K562 (cell line): ENCODE results near the gene MINPP1. TPM values are rescaled to one million over a fixed set of nuclear protein-coding genes. Genes with fewer than 3 reads are reported as not detected.
A peak's percentile ranks its signal among the peaks of the same experiment; 100 is the strongest.

ENCODE experiments used
- CBFB ChIP-seq: sonication (generic); formaldehyde crosslinking; IDR thresholded peaks from 2 replicates; pipeline ENCODE4 v1.4.0; 2020; ENCODE audit warnings: mild to moderate bottlenecking, missing genetic modification reagents
- CEBPB ChIP-seq: fragments of 450-650 bp; IDR thresholded peaks from 2 replicates; pipeline ENCODE4 v1.6.1; 2016; ENCODE audit warnings: missing genetic modification characterization, missing compliant biosample characterization
- CHD1 ChIP-seq: fragments of 200-600 bp; sonication (generic); IDR thresholded peaks from one replicate; pipeline ENCODE4 v1.6.1; 2012; ENCODE audit warnings: mild to moderate bottlenecking, moderate library complexity, low read length, inconsistent platforms
- DPF2 ChIP-seq: fragments of 450-650 bp; IDR thresholded peaks from 2 replicates; pipeline ENCODE4 v1.6.1; 2016
- ETS1 ChIP-seq: conservative IDR thresholded peaks from 2 replicates; pipeline ENCODE4 v1.6.1; 2011; ENCODE audit warnings: low read depth, mild to moderate bottlenecking, low read length; ENCODE audit not compliant: control insufficient read depth
- FOSL1 ChIP-seq: fragments of 200-800 bp; sonication (Bioruptor generic); conservative IDR thresholded peaks from 2 replicates; pipeline ENCODE4 v1.6.1; 2016; ENCODE audit warnings: missing genetic modification characterization, missing compliant biosample characterization
- HDAC6 ChIP-seq: IDR thresholded peaks from 2 replicates; pipeline ENCODE4 v1.6.1; 2012; ENCODE audit warnings: low read depth, mild to moderate bottlenecking, control low read depth, inconsistent platforms, low read length, moderate library complexity
- NFYB ChIP-seq: IDR thresholded peaks from 2 replicates; pipeline ENCODE4 v1.6.1; 2011; ENCODE audit warnings: mild to moderate bottlenecking, moderate library complexity; ENCODE audit not compliant: insufficient read length; ENCODE audit errors: extremely low read depth
- PBX2 ChIP-seq, 2 experiments: IDR thresholded peaks in 1 of 2; conservative IDR thresholded peaks in 1 of 2; 2 replicates each; pipeline ENCODE4 v1.6.1; 2016; ENCODE audit warnings: low read depth in 2 of 2, mild to moderate bottlenecking in 1 of 2, missing compliant biosample characterization in 1 of 2, missing genetic modification characterization in 1 of 2, moderate library complexity in 1 of 2
- RHOXF2B ChIP-seq: fragments of 250-450 bp; sonication (Bioruptor Pico); conservative IDR thresholded peaks from 2 replicates; pipeline ENCODE4 v1.5.1; 2021
- SIN3A ChIP-seq, 2 experiments: fragments of 150-350 bp in 1 of 2; IDR thresholded peaks; 2 replicates each; pipeline ENCODE4 v1.6.1; 2011 to 2016; ENCODE audit warnings: borderline replicate concordance in 2 of 2, low read depth in 2 of 2, low read length in 2 of 2, mild to moderate bottlenecking in 2 of 2, moderate library complexity in 2 of 2; ENCODE audit not compliant: control insufficient read depth in 1 of 2
- SMARCA4 ChIP-seq: fragments of 450-650 bp; IDR thresholded peaks from 2 replicates; pipeline ENCODE4 v1.6.1; 2016
- STAT5A ChIP-seq: IDR thresholded peaks from 2 replicates; pipeline ENCODE4 v1.6.1; 2012; ENCODE audit warnings: low read length, inconsistent platforms, borderline replicate concordance
- TCF3 ChIP-seq: sonication (generic); formaldehyde crosslinking; IDR thresholded peaks from 2 replicates; pipeline ENCODE4 v1.4.0; 2020; ENCODE audit warnings: mild to moderate bottlenecking, missing genetic modification reagents
- TEAD4 ChIP-seq, 2 experiments: sonication (generic) in 1 of 2; formaldehyde crosslinking in 1 of 2; IDR thresholded peaks; 2 replicates each; pipeline versions ENCODE4 v1.6.1 to v1.8.0; 2012 to 2022; ENCODE audit warnings: borderline replicate concordance in 1 of 2, inconsistent platforms in 1 of 2, low read length in 1 of 2, mild to moderate bottlenecking in 1 of 2, missing genetic modification reagents in 1 of 2
- USF2 ChIP-seq: sonication (generic); formaldehyde crosslinking; IDR thresholded peaks from 2 replicates; pipeline ENCODE4 v1.5.0; 2020; ENCODE audit warnings: missing genetic modification reagents
- ZBTB11 ChIP-seq, 3 experiments: fragments of 200-800 bp in 1 of 3; fragments of 250-450 bp in 1 of 3; fragments of 450-650 bp in 1 of 3; sonication (Bioruptor Pico) in 1 of 3; sonication (Bioruptor generic) in 1 of 3; formaldehyde crosslinking in 1 of 3; IDR thresholded peaks; 2 replicates each; pipeline versions ENCODE4 v1.6.1 to v1.8.0; 2016 to 2022; ENCODE audit warnings: mild to moderate bottlenecking in 2 of 3, missing genetic modification characterization in 2 of 3, missing compliant biosample characterization in 1 of 3, moderate library complexity in 1 of 3
- ZNF668 ChIP-seq: fragments of 250-450 bp; sonication (Bioruptor Pico); IDR thresholded peaks from 2 replicates; pipeline ENCODE4 v1.8.0; 2022; ENCODE audit warnings: mild to moderate bottlenecking, inconsistent platforms
- polyA plus RNA-seq, 8 experiments: library from polyadenylated mRNA; depleted of rRNA in 4 of 8; stranded (reverse) in 5 of 8; unstranded in 3 of 8; fragments of >200 nt; fragmentation: Nextera tagmentation in 2 of 8; fragmentation: Illumina TruSeq in 1 of 8; extraction: Ambion mirVana in 2 of 8; extraction: Trizol in 1 of 8; gene quantifications; 2 replicates each; pipeline versions ENCODE4 v1.2.1 to v1.2.3, GENCODE V29; 2011 to 2014; ENCODE audit warnings: inconsistent platforms in 1 of 8, missing spikeins in 1 of 8
- total RNA-seq, 7 experiments: library from RNA; depleted of rRNA in 6 of 7; stranded (reverse); fragments of >200 nt in 6 of 7; fragmentation: Illumina TruSeq in 2 of 7; extraction: Trizol in 2 of 7; gene quantifications; 2 replicates each; pipeline versions ENCODE4 v1.2.1 to v1.2.3, GENCODE V29; 2011 to 2021; ENCODE audit warnings: low replicate concordance in 1 of 7

MINPP1 gene
- total and polyA plus RNA-seq, 9 of the 15 experiments (the other 6 are each of a cell fraction or from before 2014, with no cell fraction given): 11.5 to 44.5 (median 27.1) TPM

- TF ChIP-seq CEBPB (tag) (no peak), ZBTB11 (CRISPR knock-in tag; IDR thresholded peaks at IDR 0.05) (no peak), ETS1 (no peak), CBFB (CRISPR knock-in tag) (no peak), STAT5A (no peak), DPF2 (no peak; the same call in 1 of the 2 replicates), CHD1 (no peak), RHOXF2B (CRISPR knock-in tag) (no peak), SMARCA4 (peak; percentile 49), SIN3A (IDR thresholded peaks at IDR 0.05; ENCODE audit: borderline replicate concordance in 2 of 2, control insufficient read depth in 1 of 2, low read depth in 2 of 2, low read length in 2 of 2) (no peak), USF2 (CRISPR knock-in tag) (no peak), TEAD4 (IDR thresholded peaks at IDR 0.05; ENCODE audit: low read length) (peak; percentile 51; the same call in 1 of the 2 replicates), TEAD4 (CRISPR knock-in tag; IDR thresholded peaks at IDR 0.05; ENCODE audit: borderline replicate concordance) (no peak), FOSL1 (peak; percentile 48; the same call in 1 of the 2 replicates), NFYB (no peak), ZNF668 (CRISPR knock-in tag) (no peak), PBX2 (CRISPR knock-in tag; IDR thresholded peaks at IDR 0.05; ENCODE audit: low read depth) (no peak), PBX2 (tag; conservative IDR thresholded peaks at IDR 0.05; ENCODE audit: low read depth) (peak; percentile 92), HDAC6 (no peak), TCF3 (peak; percentile 63)
Observed at GRCh38 chr10:87547734-87548311, 43.1 kb downstream of the MINPP1 start (continued).
